HEK293 (cell line): ENCODE data around the gene SEC14L6.

Experiments used
- CTCF ChIA-PET: fragments of 350-600 bp; formaldehyde crosslinking; extraction: SDS; loops from one replicate; lab custom pipeline; 2021; ENCODE audit warnings: antibody characterized with exemption; lab: Yijun Ruan, JAX
- POLR2A ChIA-PET: fragments of 300-600 bp; formaldehyde crosslinking; extraction: SDS; loops from one replicate; lab custom pipeline; 2020; ENCODE audit warnings: antibody characterized with exemption, inconsistent platforms; lab: Yijun Ruan, JAX
- H3K27ac ChIP-seq: fragments of 200-500 bp; sonication (Bioruptor generic); 2 replicates; pipeline ENCODE4 v1.5.1; 2014; ENCODE audit warnings: low read depth, low read length, control low read depth, inconsistent platforms; ENCODE audit errors: extremely low read depth
- H3K36me3 ChIP-seq, 2 experiments: fragments of 200-500 bp in 1 of 2; sonication (Bioruptor generic) in 1 of 2; 1 replicate in 1 of 2; 2 replicates in 1 of 2; pipeline ENCODE4 v1.5.1; 2014 to 2017; ENCODE audit warnings: inconsistent platforms in 2 of 2, low read length in 2 of 2; ENCODE audit not compliant: control insufficient read depth in 2 of 2, insufficient read depth in 1 of 2
- H3K4me1 ChIP-seq: fragments of 200-500 bp; sonication (Bioruptor generic); 2 replicates; pipeline ENCODE4 v1.5.1; 2014; ENCODE audit warnings: mild to moderate bottlenecking, low read length, inconsistent platforms; ENCODE audit not compliant: control insufficient read depth, insufficient read depth
- H3K4me3 ChIP-seq: 2 replicates; pipeline ENCODE4 v1.5.1; 2011; ENCODE audit warnings: low read depth, mild to moderate bottlenecking, control low read depth, low read length, moderate library complexity
- H3K9me3 ChIP-seq: fragments of 200-500 bp; sonication (Bioruptor generic); 2 replicates; pipeline ENCODE4 v1.5.1; 2014; ENCODE audit warnings: low read depth, low read length, inconsistent platforms; ENCODE audit not compliant: control insufficient read depth, insufficient read depth
- EGR2 ChIP-seq: fragments of 450-650 bp; formaldehyde crosslinking; IDR thresholded peaks from 2 replicates; pipeline ENCODE4 v1.5.1; 2016; ENCODE audit warnings: low read depth, missing biosample characterization, missing genetic modification characterization
- TSHZ1 ChIP-seq: fragments of 450-650 bp; formaldehyde crosslinking; IDR thresholded peaks from 2 replicates; pipeline ENCODE4 v1.5.1; 2016; ENCODE audit warnings: missing biosample characterization, missing genetic modification characterization, borderline replicate concordance
- ZBTB11 ChIP-seq: fragments of 450-650 bp; formaldehyde crosslinking; conservative IDR thresholded peaks from 2 replicates; pipeline ENCODE4 v1.5.1; 2016; ENCODE audit warnings: low read depth, missing biosample characterization, missing genetic modification characterization
- ZBTB8A ChIP-seq: fragments of 450-650 bp; formaldehyde crosslinking; IDR thresholded peaks from 2 replicates; pipeline ENCODE4 v1.5.1; 2016; ENCODE audit warnings: missing biosample characterization, missing genetic modification characterization
- ZEB2 ChIP-seq: fragments of 450-650 bp; formaldehyde crosslinking; IDR thresholded peaks from 2 replicates; pipeline ENCODE4 v1.5.1; 2016; ENCODE audit warnings: missing biosample characterization, missing genetic modification characterization
- ZFHX2 ChIP-seq: fragments of 450-650 bp; formaldehyde crosslinking; conservative IDR thresholded peaks from 2 replicates; pipeline ENCODE4 v1.5.1; 2016; ENCODE audit warnings: missing biosample characterization, missing genetic modification characterization
- ZFP3 ChIP-seq: fragments of 450-650 bp; formaldehyde crosslinking; IDR thresholded peaks from 2 replicates; pipeline ENCODE4 v1.5.1; 2016; ENCODE audit warnings: low read depth, missing biosample characterization, missing genetic modification characterization
- ZFP69B ChIP-seq: fragments of 450-650 bp; formaldehyde crosslinking; IDR thresholded peaks from 2 replicates; pipeline ENCODE4 v1.5.1; 2016; ENCODE audit warnings: missing biosample characterization, missing genetic modification characterization
- ZNF138 ChIP-seq: fragments of 450-650 bp; formaldehyde crosslinking; IDR thresholded peaks from 2 replicates; pipeline ENCODE4 v1.5.1; 2016; ENCODE audit warnings: missing biosample characterization, missing genetic modification characterization, borderline replicate concordance
- ZNF155 ChIP-seq: fragments of 450-650 bp; formaldehyde crosslinking; IDR thresholded peaks from 2 replicates; pipeline ENCODE4 v1.5.1; 2016; ENCODE audit warnings: missing biosample characterization, missing genetic modification characterization
- ZNF266 ChIP-seq: fragments of 450-650 bp; formaldehyde crosslinking; IDR thresholded peaks from 2 replicates; pipeline ENCODE4 v1.5.1; 2016; ENCODE audit warnings: missing biosample characterization, missing genetic modification characterization, low read depth
- ZNF274 ChIP-seq, 2 experiments: fragments of 200-500 bp in 1 of 2; fragments of 450-650 bp in 1 of 2; sonication (Bioruptor generic) in 1 of 2; formaldehyde crosslinking in 1 of 2; IDR thresholded peaks; 2 replicates each; pipeline versions ENCODE4 v1.5.1 to v1.6.1; 2014 to 2016; ENCODE audit warnings: borderline replicate concordance in 1 of 2, inconsistent platforms in 1 of 2, low read length in 1 of 2, missing biosample characterization in 1 of 2, missing genetic modification characterization in 1 of 2
- ZNF426 ChIP-seq: fragments of 450-650 bp; formaldehyde crosslinking; IDR thresholded peaks from 2 replicates; pipeline ENCODE4 v1.5.1; 2017; ENCODE audit warnings: missing biosample characterization, missing genetic modification characterization, mild to moderate bottlenecking, inconsistent platforms, moderate library complexity
- ZNF433 ChIP-seq: fragments of 450-650 bp; formaldehyde crosslinking; IDR thresholded peaks from 2 replicates; pipeline ENCODE4 v1.5.1; 2016; ENCODE audit warnings: missing biosample characterization, missing genetic modification characterization, low read depth
- ZNF544 ChIP-seq: fragments of 450-650 bp; formaldehyde crosslinking; IDR thresholded peaks from 2 replicates; pipeline ENCODE4 v1.5.0; 2017; ENCODE audit warnings: missing biosample characterization, missing genetic modification characterization
- ZNF548 ChIP-seq: fragments of 450-650 bp; formaldehyde crosslinking; IDR thresholded peaks from 2 replicates; pipeline ENCODE4 v1.5.1; 2016; ENCODE audit warnings: missing biosample characterization, missing genetic modification characterization
- ZNF621 ChIP-seq: fragments of 450-650 bp; formaldehyde crosslinking; IDR thresholded peaks from 2 replicates; pipeline ENCODE4 v1.5.1; 2017; ENCODE audit warnings: missing biosample characterization, missing genetic modification characterization
- ZNF830 ChIP-seq: fragments of 450-650 bp; IDR thresholded peaks from 2 replicates; pipeline ENCODE4 v1.5.0; 2018; ENCODE audit warnings: missing biosample characterization, missing genetic modification characterization, low read depth, mild to moderate bottlenecking, moderate library complexity
- TF ChIP-seq, protein P1 (sequence below): fragments of 450-650 bp; formaldehyde crosslinking; IDR thresholded peaks from 2 replicates; pipeline ENCODE4 v1.5.1; 2016; ENCODE audit warnings: missing biosample characterization, missing genetic modification characterization, low read depth
- TF ChIP-seq, protein P2 (sequence below): fragments of 450-650 bp; formaldehyde crosslinking; IDR thresholded peaks from 2 replicates; pipeline ENCODE4 v1.5.1; 2016; ENCODE audit warnings: missing biosample characterization, missing genetic modification characterization

The SEC14L6 gene

GRCh38 chr22:30500628-30501027 is 45.9 kb downstream of the SEC14L6 start (continued):
- TF ChIP-seq TSHZ1 (tag by site-specific recombination) = no peak
- TF ChIP-seq ZNF266 (tag by site-specific recombination) = no peak
- TF ChIP-seq ZNF274 (IDR thresholded peaks at IDR 0.05; ENCODE audit: low read length) = no peak
- no peak for TF ChIP-seq ZNF274 (tag by site-specific recombination; IDR thresholded peaks at IDR 0.05; ENCODE audit: borderline replicate concordance)
- TF ChIP-seq, all 188 proteins: peak for 0

DNA sequence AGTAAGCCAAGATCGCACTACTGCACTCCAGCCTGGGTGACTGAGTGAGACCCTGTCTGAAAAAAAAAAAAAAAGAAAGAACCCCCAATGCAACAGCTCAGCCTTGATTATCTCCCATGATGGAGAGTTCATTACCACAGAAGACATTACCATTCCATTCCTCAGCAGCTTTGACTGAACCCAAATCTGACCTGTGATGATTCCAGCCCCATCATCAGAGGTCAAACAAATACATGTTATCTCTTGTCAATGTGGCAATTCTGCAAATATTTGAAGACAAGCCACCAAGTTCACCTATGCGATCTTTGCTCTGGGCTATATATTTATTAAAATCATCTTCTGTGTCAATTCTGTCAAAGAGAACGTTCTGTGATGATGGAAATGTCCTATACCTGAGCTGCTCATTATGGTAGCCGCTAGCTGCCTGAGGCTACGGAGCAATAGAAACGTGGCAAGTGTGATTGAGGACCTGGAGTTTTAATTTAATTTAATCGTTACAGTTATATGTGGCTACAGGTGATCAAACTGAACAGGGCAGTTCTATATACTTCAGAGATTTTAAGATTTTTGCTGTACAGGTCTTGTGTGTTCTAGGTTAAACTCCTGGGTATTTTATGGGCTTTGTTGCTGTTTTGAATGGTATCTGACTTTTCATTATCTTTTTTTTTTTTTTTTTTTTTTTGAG is 48.9 kb downstream of the SEC14L6 start:
- POLR2A ChIA-PET = interaction anchor here (0.8 kb wide), 1 partner anchor 74 kb away, joined by 3 read pairs; no protein-coding TSS in a partner anchor
- H3K4me3 ChIP-seq = no peak overlapping the region
- H3K4me1 ChIP-seq = no peaks in the 10 kb centered on the region
- TF ChIP-seq ZNF155 (tag by site-specific recombination) (no peak), ZNF548 (no peak), ZNF426 (tag by site-specific recombination) (no peak), ZNF544 (tag by site-specific recombination) (no peak), ZEB2 (no peak), ZNF138 (tag by site-specific recombination) (no peak), ZFHX2 (tag by site-specific recombination) (no peak), ZNF433 (tag by site-specific recombination) (no peak)
- H3K9me3 ChIP-seq = no peaks in the 10 kb centered on the region
- CTCF ChIA-PET = interaction anchor here (0.7 to 2.7 kb wide), 2 partner anchors 11 to 27 kb away, joined by 3 to 14 read pairs; no protein-coding TSS in a partner anchor
- no peaks in the 10 kb centered on the region; a peak in 1 of 3 replicates for H3K36me3 ChIP-seq
- H3K27ac ChIP-seq = no peak overlapping the region

- POLR2A ChIA-PET = no interaction called here
- Histone ChIP-seq H3K27ac (no peak overlapping the region), H3K4me3 (no peak overlapping the region), H3K4me1 (no peaks in the 10 kb centered on the region), H3K9me3 (no peaks in the 10 kb centered on the region), H3K36me3 (no peaks in the 10 kb centered on the region; a peak in 1 of 3 replicates)
- no peak for TF ChIP-seq ZNF621 (tag by site-specific recombination)
- TF ChIP-seq ZFP3 (tag by site-specific recombination) = no peak
- no peak for TF ChIP-seq ZBTB11
- no peak for TF ChIP-seq ZNF830
- TF ChIP-seq, protein P1, sequence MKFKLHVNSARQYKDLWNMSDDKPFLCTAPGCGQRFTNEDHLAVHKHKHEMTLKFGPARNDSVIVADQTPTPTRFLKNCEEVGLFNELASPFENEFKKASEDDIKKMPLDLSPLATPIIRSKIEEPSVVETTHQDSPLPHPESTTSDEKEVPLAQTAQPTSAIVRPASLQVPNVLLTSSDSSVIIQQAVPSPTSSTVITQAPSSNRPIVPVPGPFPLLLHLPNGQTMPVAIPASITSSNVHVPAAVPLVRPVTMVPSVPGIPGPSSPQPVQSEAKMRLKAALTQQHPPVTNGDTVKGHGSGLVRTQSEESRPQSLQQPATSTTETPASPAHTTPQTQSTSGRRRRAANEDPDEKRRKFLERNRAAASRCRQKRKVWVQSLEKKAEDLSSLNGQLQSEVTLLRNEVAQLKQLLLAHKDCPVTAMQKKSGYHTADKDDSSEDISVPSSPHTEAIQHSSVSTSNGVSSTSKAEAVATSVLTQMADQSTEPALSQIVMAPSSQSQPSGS (tag by site-specific recombination) = no peak
- TF ChIP-seq ZFP69B = no peak
- TF ChIP-seq EGR2 (tag by site-specific recombination) = no peak
- TF ChIP-seq, protein P2, sequence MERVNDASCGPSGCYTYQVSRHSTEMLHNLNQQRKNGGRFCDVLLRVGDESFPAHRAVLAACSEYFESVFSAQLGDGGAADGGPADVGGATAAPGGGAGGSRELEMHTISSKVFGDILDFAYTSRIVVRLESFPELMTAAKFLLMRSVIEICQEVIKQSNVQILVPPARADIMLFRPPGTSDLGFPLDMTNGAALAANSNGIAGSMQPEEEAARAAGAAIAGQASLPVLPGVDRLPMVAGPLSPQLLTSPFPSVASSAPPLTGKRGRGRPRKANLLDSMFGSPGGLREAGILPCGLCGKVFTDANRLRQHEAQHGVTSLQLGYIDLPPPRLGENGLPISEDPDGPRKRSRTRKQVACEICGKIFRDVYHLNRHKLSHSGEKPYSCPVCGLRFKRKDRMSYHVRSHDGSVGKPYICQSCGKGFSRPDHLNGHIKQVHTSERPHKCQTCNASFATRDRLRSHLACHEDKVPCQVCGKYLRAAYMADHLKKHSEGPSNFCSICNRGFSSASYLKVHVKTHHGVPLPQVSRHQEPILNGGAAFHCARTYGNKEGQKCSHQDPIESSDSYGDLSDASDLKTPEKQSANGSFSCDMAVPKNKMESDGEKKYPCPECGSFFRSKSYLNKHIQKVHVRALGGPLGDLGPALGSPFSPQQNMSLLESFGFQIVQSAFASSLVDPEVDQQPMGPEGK = no peak
- no peak for TF ChIP-seq ZBTB8A (tag by site-specific recombination)
- CTCF ChIA-PET = interaction anchor here (0.7 to 2.7 kb wide), 2 partner anchors 9 to 73 kb away, joined by 3 to 14 read pairs; no protein-coding TSS in a partner anchor
These were observed 51.3 kb downstream of the SEC14L6 start for GRCh38 chr22:30495041-30495784.
